K562 (cell line): ENCODE results near the gene RBFOX1. TPM values are rescaled to one million over a fixed set of nuclear protein-coding genes. Genes with fewer than 3 reads are reported as not detected.

Experiments
- ATAC-seq: fragments of 200-7000 bp; cut with Tn5 transposase; 3 replicates; pipeline ENCODE4 v1.9.1; 2020; ENCODE audit warnings: moderate library complexity
- BruUV-seq: library from RNA; stranded (reverse); fragments of 400-500 nt; replicated peaks from 2 replicates; lab custom pipeline; 2021; lab: Mats Ljungman, UMichigan
- CTCF ChIA-PET: fragments of 300-600 bp; formaldehyde crosslinking; extraction: SDS; loops from one replicate; lab custom pipeline; 2021; ENCODE audit warnings: low intra/inter-chr PET ratio; lab: Yijun Ruan, JAX
- POLR2A ChIA-PET: fragments of 300-600, 350-650 bp; sonication (Branson Sonifier 250); formaldehyde crosslinking; extraction: SDS; loops from one replicate; lab custom pipeline; 2021; ENCODE audit warnings: antibody characterized with exemption, inconsistent platforms; lab: Yijun Ruan, JAX
- DNase-seq, 4 experiments: peaks; one replicate each; pipeline versions ENCODE4 v3.0.0 to v3.0.0-alpha.2; 2011 to 2018; ENCODE audit warnings: low spot score in 3 of 4, mixed read lengths in 3 of 4; ENCODE audit errors: extremely low read depth in 1 of 4
- FAIRE-seq: peaks from 2 replicates; lab custom pipeline; 2011; peaks lifted over from hg19 to GRCh38; lab: Jason Lieb, UNC
- H2AFZ ChIP-seq: 2 replicates; pipeline ENCODE4 v1.6.0; 2011; ENCODE audit warnings: low read depth, low read length, control low read depth, inconsistent platforms
- H3K27ac ChIP-seq: fragments of 200-600 bp; 3 replicates; pipeline ENCODE4 v1.8.0; 2011; ENCODE audit warnings: low read depth, mild to moderate bottlenecking, control low read depth, inconsistent platforms, low read length, moderate library complexity, mixed read lengths; ENCODE audit errors: extremely low read depth
- H3K27me3 ChIP-seq, 2 experiments: fragments of 300-600 bp in 1 of 2; 2 replicates in 1 of 2; 3 replicates in 1 of 2; pipeline versions ENCODE4 v1.6.0 to v1.8.0; 2011; ENCODE audit warnings: inconsistent platforms in 2 of 2, low read length in 2 of 2, mild to moderate bottlenecking in 1 of 2, mixed read lengths in 1 of 2, moderate library complexity in 1 of 2; ENCODE audit not compliant: control insufficient read depth in 2 of 2, insufficient read depth in 2 of 2
- H3K36me3 ChIP-seq: fragments of 300-600 bp; 3 replicates; pipeline ENCODE4 v1.8.0; 2011; ENCODE audit warnings: mild to moderate bottlenecking, low read length, inconsistent platforms; ENCODE audit not compliant: control insufficient read depth, insufficient read depth
- H3K4me1 ChIP-seq, 2 experiments: fragments of 200-600 bp in 1 of 2; replicated peaks in 1 of 2; 2 replicates in 1 of 2; 3 replicates in 1 of 2; pipeline versions ENCODE4 v1.5.1 to v1.8.0; 2011; ENCODE audit warnings: inconsistent platforms in 2 of 2, low read length in 2 of 2, mild to moderate bottlenecking in 1 of 2, mixed read lengths in 1 of 2, moderate library complexity in 1 of 2; ENCODE audit not compliant: control insufficient read depth in 2 of 2, insufficient read depth in 2 of 2
- H3K4me2 ChIP-seq: 2 replicates; pipeline ENCODE4 v1.6.1; 2011; ENCODE audit warnings: low read length, control low read depth, inconsistent platforms, mixed read lengths; ENCODE audit not compliant: insufficient read depth
- H3K4me3 ChIP-seq: fragments of 200-600 bp; sonication (generic), shearing (Covaris generic); 2 replicates; pipeline ENCODE4 v1.5.1; 2016; ENCODE audit warnings: control low read depth, inconsistent platforms
- H3K79me2 ChIP-seq: fragments of 200-600 bp; 3 replicates; pipeline ENCODE4 v1.8.0; 2011; ENCODE audit warnings: low read length, inconsistent platforms; ENCODE audit not compliant: control insufficient read depth, insufficient read depth
- H3K9ac ChIP-seq, 2 experiments: 2 replicates each; pipeline versions ENCODE4 v1.6.0 to v1.6.1; 2011; ENCODE audit warnings: low read depth in 2 of 2, low read length in 2 of 2, control low read depth in 1 of 2, inconsistent platforms in 1 of 2, mild to moderate bottlenecking in 1 of 2, mixed read lengths in 1 of 2; ENCODE audit not compliant: insufficient read depth in 1 of 2
- H3K9me1 ChIP-seq: one replicate; pipeline ENCODE4 v1.6.0; 2011; ENCODE audit warnings: inconsistent platforms, mild to moderate bottlenecking, low read length, moderate library complexity; ENCODE audit not compliant: control insufficient read depth, insufficient read depth
- H3K9me3 ChIP-seq: replicated peaks from 2 replicates; pipeline ENCODE4 v1.5.1; 2011; ENCODE audit warnings: low read depth, low read length, inconsistent platforms; ENCODE audit not compliant: control insufficient read depth, insufficient read depth
- H4K20me1 ChIP-seq: replicated peaks from 2 replicates; pipeline ENCODE4 v1.6.1; 2011; ENCODE audit warnings: low read length, inconsistent platforms, mixed read lengths; ENCODE audit not compliant: control insufficient read depth, insufficient read depth
- FOXA1 ChIP-seq: fragments of 450-650 bp; IDR thresholded peaks from 2 replicates; pipeline ENCODE4 v1.6.1; 2016; ENCODE audit warnings: mild to moderate bottlenecking, borderline replicate concordance
- HDAC3 ChIP-seq: fragments of 450-650 bp; IDR thresholded peaks from 2 replicates; pipeline ENCODE4 v1.6.1; 2018; ENCODE audit warnings: borderline replicate concordance, mild to moderate bottlenecking, moderate library complexity; ENCODE audit not compliant: partially characterized antibody
- MXD1 ChIP-seq: fragments of 250-450 bp; sonication (Bioruptor Pico); IDR thresholded peaks from 2 replicates; pipeline ENCODE4 v1.8.0; 2021; ENCODE audit warnings: borderline replicate concordance, mild to moderate bottlenecking, moderate library complexity; ENCODE audit not compliant: poor library complexity, severe bottlenecking
- POLR2AphosphoS5 ChIP-seq: IDR thresholded peaks from 2 replicates; pipeline ENCODE4 v1.6.1; 2011; ENCODE audit warnings: mild to moderate bottlenecking, low read depth, low read length, moderate library complexity; ENCODE audit not compliant: control insufficient read depth, insufficient read depth
- THRA ChIP-seq: fragments of 450-650 bp; IDR thresholded peaks from 2 replicates; pipeline ENCODE4 v1.6.1; 2017; ENCODE audit warnings: mild to moderate bottlenecking, moderate library complexity
- TRIM28 ChIP-seq: fragments of 450-650 bp; IDR thresholded peaks from 2 replicates; pipeline ENCODE4 v1.6.1; 2017
- WGBS: fragments of 100-300 bp; shearing (Covaris generic); methylation state at CpG from one replicate; pipeline ENCODE4 v1.1.6; 2016; ENCODE audit warnings: low coverage, mixed read lengths; ENCODE audit not compliant: insufficient coverage; ENCODE audit errors: missing lambda C conversion rate; 5-methylcytosine and 5-hydroxymethylcytosine counted together
- in situ Hi-C: fragments of 300-500 bp; cut with MboI; formaldehyde crosslinking; loops from 4 replicates; pipeline ENCODE4 v1.15.0; 2018; ENCODE audit warnings: inconsistent platforms, mixed read lengths
- intact Hi-C: fragments of 100-400 bp; cut with micrococcal nuclease; formaldehyde crosslinking; loops from 2 replicates; pipeline ENCODE4 v1.14.2; 2022
- polyA plus RNA-seq, 8 experiments: library from polyadenylated mRNA; depleted of rRNA in 4 of 8; stranded (reverse) in 5 of 8; unstranded in 3 of 8; fragments of >200 nt; fragmentation: Nextera tagmentation in 2 of 8; fragmentation: Illumina TruSeq in 1 of 8; extraction: Ambion mirVana in 2 of 8; extraction: Trizol in 1 of 8; gene quantifications; 2 replicates each; pipeline versions ENCODE4 v1.2.1 to v1.2.3, GENCODE V29; 2011 to 2014; ENCODE audit warnings: inconsistent platforms in 1 of 8, missing spikeins in 1 of 8
- total RNA-seq, 7 experiments: library from RNA; depleted of rRNA in 6 of 7; stranded (reverse); fragments of >200 nt in 6 of 7; fragmentation: Illumina TruSeq in 2 of 7; extraction: Trizol in 2 of 7; gene quantifications; 2 replicates each; pipeline versions ENCODE4 v1.2.1 to v1.2.3, GENCODE V29; 2011 to 2021; ENCODE audit warnings: low replicate concordance in 1 of 7

RBFOX1 gene
- total and polyA plus RNA-seq, 9 of the 15 experiments (the other 6 are each of a cell fraction or from before 2014, with no cell fraction given): 0.03 TPM; not detected in 8

- H3K27ac ChIP-seq: no peak overlapping the region
- POLR2A ChIA-PET: interaction anchor here (1.1 kb wide), 1 partner anchor 13 kb away, joined by 3 read pairs; no protein-coding TSS in a partner anchor
These were observed 412.6 kb downstream of the RBFOX1 start for GRCh38 chr16:7745276-7745675.

More at GRCh38 chr16:7745276-7745675, 412.6 kb downstream of the RBFOX1 start:
- FAIRE-seq: no peak
- in situ Hi-C loops (no loop called here), intact Hi-C loops (no loop called here)
- BruUV-seq: no TSS peak
- Histone ChIP-seq H3K9ac (no peak overlapping the region), H4K20me1 (no peaks in the 10 kb centered on the region), H3K9me3 (no peaks in the 10 kb centered on the region), H3K36me3 (no peaks in the 10 kb centered on the region), H3K27me3 (peaks cover 0 to 3% of the 10 kb centered on the region in 2 experiments; a peak in 2 of 5 replicates), H3K4me2 (no peak overlapping the region), H3K4me1 (no peaks in the 10 kb centered on the region), H3K9me1 (no peaks in the 10 kb centered on the region), H2AFZ (no peak overlapping the region), H3K79me2 (no peaks in the 10 kb centered on the region), H3K4me3 (no peak overlapping the region)
- CTCF ChIA-PET: no interaction called here
- no peak for DNase-seq
- TF ChIP-seq TRIM28: no peak
- no peak for TF ChIP-seq FOXA1
- TF ChIP-seq THRA: no peak
- TF ChIP-seq HDAC3: no peak
- no peak for TF ChIP-seq MXD1
- no peak for TF ChIP-seq POLR2AphosphoS5
- no peak for ATAC-seq
- 0% methylated on average over 4 of the region's 4 CpGs for WGBS
